Keratinocyte (primary cell): Measurements from ENCODE around the gene BCAS3. TPM values are rescaled to one million over a fixed set of nuclear protein-coding genes. Genes with fewer than 3 reads are reported as not detected.

Experiments
- DNase-seq: peaks from one replicate; pipeline ENCODE4 v3.0.0-alpha.2; 2011; ENCODE audit warnings: low read depth, missing footprints, low spot score
- FAIRE-seq: peaks from 2 replicates; lab custom pipeline; 2011; peaks lifted over from hg19 to GRCh38; lab: Jason Lieb, UNC
- H2AFZ ChIP-seq: 2 replicates; pipeline ENCODE4 v1.6.0; 2012; ENCODE audit warnings: low read length, control low read depth, inconsistent platforms; ENCODE audit not compliant: control insufficient read depth
- H3K27ac ChIP-seq: 2 replicates; pipeline ENCODE4 v1.5.1; 2011; ENCODE audit warnings: low read length; ENCODE audit not compliant: control insufficient read depth, insufficient read depth
- H3K27me3 ChIP-seq: 3 replicates; pipeline ENCODE4 v1.6.0; 2011; ENCODE audit warnings: low read length; ENCODE audit not compliant: control insufficient read depth, insufficient read depth; ENCODE audit errors: extremely low read depth
- H3K36me3 ChIP-seq, 2 experiments: 2 replicates in 1 of 2; 3 replicates in 1 of 2; pipeline ENCODE4 v1.5.1; 2011; ENCODE audit warnings: low read length in 2 of 2, mild to moderate bottlenecking in 1 of 2; ENCODE audit not compliant: control insufficient read depth in 2 of 2, insufficient read depth in 2 of 2; ENCODE audit errors: extremely low read depth in 1 of 2
- H3K4me1 ChIP-seq: 3 replicates; pipeline ENCODE4 v1.5.1; 2011; ENCODE audit warnings: low read length; ENCODE audit not compliant: control insufficient read depth, insufficient read depth; ENCODE audit errors: extremely low read depth
- H3K4me2 ChIP-seq: 3 replicates; pipeline ENCODE4 v1.6.0; 2011; ENCODE audit warnings: low read depth, low read length; ENCODE audit not compliant: control insufficient read depth, insufficient read depth; ENCODE audit errors: extremely low read depth
- H3K4me3 ChIP-seq, 3 experiments: fragments of 200-600 bp in 1 of 3; sonication (generic) in 1 of 3; 2 replicates in 2 of 3; 3 replicates in 1 of 3; pipeline ENCODE4 v1.5.1; 2011 to 2016; ENCODE audit warnings: low read length in 3 of 3, mild to moderate bottlenecking in 3 of 3, control low read depth in 2 of 3, inconsistent platforms in 1 of 3, low read depth in 1 of 3, mixed read lengths in 1 of 3, mixed run types in 1 of 3, moderate library complexity in 1 of 3; ENCODE audit not compliant: control insufficient read depth in 2 of 3, insufficient read depth in 2 of 3; ENCODE audit errors: extremely low read depth in 1 of 3
- H3K79me2 ChIP-seq: 2 replicates; pipeline ENCODE4 v1.6.0; 2012; ENCODE audit warnings: low read length; ENCODE audit not compliant: control insufficient read depth, insufficient read depth
- H3K9ac ChIP-seq: 3 replicates; pipeline ENCODE4 v1.6.0; 2011; ENCODE audit warnings: low read length; ENCODE audit not compliant: control insufficient read depth, insufficient read depth; ENCODE audit errors: extremely low read depth
- H3K9me1 ChIP-seq: 3 replicates; pipeline ENCODE4 v1.6.0; 2011; ENCODE audit warnings: low read length; ENCODE audit not compliant: control insufficient read depth, insufficient read depth; ENCODE audit errors: extremely low read depth
- H3K9me3 ChIP-seq: 2 replicates; pipeline ENCODE4 v1.5.1; 2012; ENCODE audit warnings: low read depth, low read length; ENCODE audit not compliant: control insufficient read depth
- H4K20me1 ChIP-seq: 3 replicates; pipeline ENCODE4 v1.6.0; 2011; ENCODE audit warnings: low read length; ENCODE audit not compliant: control insufficient read depth, insufficient read depth; ENCODE audit errors: extremely low read depth
- CTCF ChIP-seq, 3 experiments: IDR thresholded peaks in 1 of 3; conservative IDR thresholded peaks in 1 of 3; optimal IDR thresholded peaks in 1 of 3; 2 replicates in 2 of 3; 3 replicates in 1 of 3; pipeline versions ENCODE3 to v1.5.1; 2011; ENCODE audit warnings: low read length in 3 of 3, mild to moderate bottlenecking in 3 of 3, moderate library complexity in 2 of 3, control low read depth in 1 of 3, inconsistent platforms in 1 of 3; ENCODE audit not compliant: insufficient read depth in 2 of 3; ENCODE audit errors: extremely low read depth in 1 of 3
- EZH2 ChIP-seq: IDR thresholded peaks from one replicate; pipeline ENCODE4 v1.6.1; 2012; ENCODE audit warnings: inconsistent platforms, mild to moderate bottlenecking, low read length, moderate library complexity
- dilution Hi-C: fragments of 300-500 bp; cut with MboI; formaldehyde crosslinking; loops from one replicate; pipeline ENCODE4 v1.7.0; 2020; ENCODE audit warnings: low sequenced_read_pairs; ENCODE audit not compliant: extremely low pct_ligation_motif_present
- polyA plus RNA-seq, 5 experiments: library from polyadenylated mRNA; depleted of rRNA in 3 of 5; stranded (reverse) in 3 of 5; stranded (forward) in 1 of 5; unstranded in 1 of 5; fragments of >200 nt; gene quantifications; 1 replicate in 1 of 5; 2 replicates in 3 of 5; 3 replicates in 1 of 5; pipeline versions ENCODE4 v1.2.1 to v1.2.3, GENCODE V29; 2011 to 2012; ENCODE audit warnings: missing spikeins in 2 of 5, low read depth in 1 of 5, low replicate concordance in 1 of 5

BCAS3 gene
- polyA plus RNA-seq, 1 donor (not counting 4 experiments of a cell fraction or from before 2014, with no cell fraction given) = 11.8 TPM

DNA sequence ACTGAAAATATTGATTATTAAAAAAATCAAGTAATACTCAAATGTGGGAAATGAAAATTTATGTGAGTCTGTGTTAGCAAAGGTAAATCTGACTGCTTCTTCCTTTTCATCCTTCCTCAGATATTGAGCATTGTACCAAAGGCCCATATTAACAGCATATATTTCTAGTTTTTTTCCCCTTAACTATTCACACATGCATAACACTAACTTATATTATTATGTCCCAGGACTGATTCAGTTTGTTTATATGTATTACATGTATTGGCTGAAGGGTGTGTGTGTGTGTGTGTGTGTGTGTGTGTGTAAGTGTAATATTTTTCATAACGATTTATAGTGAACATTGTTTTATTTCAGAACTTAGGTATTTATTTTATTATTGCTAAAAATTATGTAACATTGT is 74.2 kb downstream of the BCAS3 start:
- Histone ChIP-seq H2AFZ (no peak overlapping the region), H3K9ac (no peak overlapping the region), H3K36me3 (no peaks in the 10 kb centered on the region), H3K4me3 (no peak overlapping the region), H3K79me2 (no peaks in the 10 kb centered on the region), H4K20me1 (no peaks in the 10 kb centered on the region), H3K9me1 (no peaks in the 10 kb centered on the region), H3K9me3 (no peaks in the 10 kb centered on the region), H3K27me3 (no peaks in the 10 kb centered on the region), H3K27ac (no peak overlapping the region), H3K4me2 (no peak overlapping the region), H3K4me1 (no peaks in the 10 kb centered on the region)
- DNase-seq (no peak), FAIRE-seq (no peak)
- dilution Hi-C loops = no loop called here
- TF ChIP-seq EZH2 = no peak
- no peak for TF ChIP-seq CTCF (optimal IDR thresholded peaks at IDR 0.05 in 1 of 3, IDR thresholded peaks at IDR 0.05 in 1 of 3, conservative IDR thresholded peaks at IDR 0.05 in 1 of 3; ENCODE audit: extremely low read depth in 1 of 3, insufficient read depth in 2 of 3, low read length in 3 of 3)

- FAIRE-seq = no peak
- no peaks in the 10 kb centered on the region for H4K20me1 ChIP-seq
- dilution Hi-C loops = no loop called here
Observed at GRCh38 chr17:60752873-60753577, 75.4 kb downstream of the BCAS3 start.

More at GRCh38 chr17:60752873-60753577, 75.4 kb downstream of the BCAS3 start:
- H3K79me2 ChIP-seq = no peaks in the 10 kb centered on the region
- H3K4me3 ChIP-seq = no peak overlapping the region
- no peak for TF ChIP-seq CTCF (optimal IDR thresholded peaks at IDR 0.05 in 1 of 3, IDR thresholded peaks at IDR 0.05 in 1 of 3, conservative IDR thresholded peaks at IDR 0.05 in 1 of 3; ENCODE audit: extremely low read depth in 1 of 3, insufficient read depth in 2 of 3, low read length in 3 of 3)
- TF ChIP-seq EZH2 = no peak
- no peak overlapping the region for H3K27ac ChIP-seq
- no peak overlapping the region for H3K9ac ChIP-seq
- H2AFZ ChIP-seq = no peak overlapping the region
- H3K27me3 ChIP-seq = no peaks in the 10 kb centered on the region
- no peak overlapping the region for H3K4me2 ChIP-seq
- no peaks in the 10 kb centered on the region for H3K4me1 ChIP-seq
- no peaks in the 10 kb centered on the region for H3K36me3 ChIP-seq
- no peak for DNase-seq
- no peaks in the 10 kb centered on the region for H3K9me3 ChIP-seq
- H3K9me1 ChIP-seq = no peaks in the 10 kb centered on the region
